Skeletal muscle satellite cell (primary cell): ENCODE measurements around the gene OR2AG1.

Experiments
- H3K27me3 ChIP-seq: 2 replicates; pipeline ENCODE4 v1.7.0; 2013; ENCODE audit warnings: low read length; ENCODE audit not compliant: control insufficient read depth, insufficient read depth
- H3K36me3 ChIP-seq: 2 replicates; pipeline ENCODE4 v1.7.0; 2013; ENCODE audit warnings: mild to moderate bottlenecking, control low read depth, low read length; ENCODE audit not compliant: insufficient read depth
- H3K4me1 ChIP-seq: 2 replicates; pipeline ENCODE4 v1.7.0; 2013; ENCODE audit warnings: low read length; ENCODE audit not compliant: control insufficient read depth, insufficient read depth
- H3K4me2 ChIP-seq: 2 replicates; pipeline ENCODE4 v1.7.0; 2013; ENCODE audit warnings: mild to moderate bottlenecking, low read length
- H3K4me3 ChIP-seq: 2 replicates; pipeline ENCODE4 v1.7.0; 2013; ENCODE audit warnings: low read length
- H3K9ac ChIP-seq: 2 replicates; pipeline ENCODE4 v1.7.0; 2013; ENCODE audit warnings: mild to moderate bottlenecking, low read depth, low read length, moderate library complexity
- H3K9me3 ChIP-seq: replicated peaks from 2 replicates; pipeline ENCODE4 v1.7.0; 2013; ENCODE audit warnings: mild to moderate bottlenecking, control low read depth, low read length

The OR2AG1 gene

GRCh38 chr11:6746626-6747025 lies 36.2 kb upstream of the OR2AG1 start:
- H3K27me3 ChIP-seq, result peaks cover 33% of the 10 kb centered on the region
- H3K9ac ChIP-seq, result no peak overlapping the region
- H3K9me3 ChIP-seq, result no peaks in the 10 kb centered on the region
- H3K4me1 ChIP-seq, result no peaks in the 10 kb centered on the region
- no peaks in the 10 kb centered on the region for H3K36me3 ChIP-seq
- no peak overlapping the region for H3K4me2 ChIP-seq
- no peak overlapping the region for H3K4me3 ChIP-seq

DNA sequence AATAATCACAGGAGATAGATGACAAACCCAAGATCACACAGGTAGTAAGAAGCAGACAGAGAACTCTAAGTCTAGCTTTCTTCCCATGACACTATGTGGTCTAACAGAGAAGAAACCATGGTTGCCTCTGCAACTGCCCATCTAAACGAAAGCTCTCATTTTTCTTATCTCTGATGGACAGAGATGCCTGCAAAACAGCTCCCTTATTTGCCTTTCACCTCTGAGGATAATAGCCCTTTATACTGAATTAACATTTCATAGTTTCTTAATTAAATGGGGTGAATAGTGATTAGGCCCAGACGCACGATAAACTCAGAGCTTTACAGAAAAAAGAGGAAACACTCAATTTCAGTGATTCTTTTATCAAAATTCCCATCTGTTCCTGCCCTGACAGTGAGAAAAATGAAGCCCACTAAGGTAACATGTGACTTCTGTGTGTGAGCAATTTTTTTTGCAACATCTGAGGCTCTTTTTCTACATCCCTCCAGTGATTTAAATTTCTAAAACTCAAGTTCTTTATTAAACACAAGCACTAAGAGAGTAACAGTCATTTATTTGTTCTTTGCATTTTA lies 35.6 kb upstream of the OR2AG1 start:
- Histone ChIP-seq H3K36me3 (no peaks in the 10 kb centered on the region), H3K27me3 (peaks cover 29% of the 10 kb centered on the region), H3K4me1 (no peaks in the 10 kb centered on the region), H3K9me3 (no peaks in the 10 kb centered on the region), H3K4me2 (no peak overlapping the region), H3K9ac (no peak overlapping the region), H3K4me3 (no peak overlapping the region)

DNA sequence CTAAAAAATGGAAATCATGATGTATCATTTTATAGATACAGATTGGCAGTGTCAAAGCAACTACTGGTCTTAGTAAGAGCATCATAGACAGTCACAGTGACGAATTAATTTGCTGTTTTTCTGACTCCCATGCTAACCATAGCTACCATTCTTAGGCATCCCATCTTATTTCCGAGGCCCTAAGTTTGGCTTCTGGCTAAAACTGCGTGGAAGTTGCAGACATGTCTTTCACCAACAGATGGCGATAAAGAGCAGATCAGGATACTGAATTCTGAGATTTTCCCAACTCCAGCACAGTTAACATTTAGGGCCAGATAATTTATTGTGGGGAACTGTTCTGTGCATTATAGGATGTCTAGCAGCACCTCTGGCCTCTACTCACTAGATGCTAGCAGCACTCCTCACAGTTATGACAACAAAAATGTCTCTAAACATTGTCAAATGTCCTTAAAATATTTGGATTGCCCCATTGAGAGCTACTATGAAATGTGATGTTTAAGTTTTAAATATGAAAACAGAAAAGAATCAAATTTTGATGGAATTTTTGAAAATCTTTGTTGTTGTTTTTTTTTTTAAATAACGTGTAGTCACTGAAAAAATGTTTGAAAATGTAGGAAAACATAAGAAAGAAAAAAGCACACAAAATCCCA lies 27.4 kb upstream of the OR2AG1 start:
- no peak overlapping the region for H3K9ac ChIP-seq
- no peak overlapping the region for H3K4me3 ChIP-seq
- H3K9me3 ChIP-seq, result no peaks in the 10 kb centered on the region
- no peak overlapping the region for H3K4me2 ChIP-seq
- H3K4me1 ChIP-seq, result no peaks in the 10 kb centered on the region
- H3K36me3 ChIP-seq, result no peaks in the 10 kb centered on the region
- no peaks in the 10 kb centered on the region for H3K27me3 ChIP-seq

GRCh38 chr11:6755953-6756347 lies 26.9 kb upstream of the OR2AG1 start:
- H3K36me3 ChIP-seq, result no peaks in the 10 kb centered on the region
- H3K4me3 ChIP-seq, result no peak overlapping the region
- no peaks in the 10 kb centered on the region for H3K27me3 ChIP-seq
- no peak overlapping the region for H3K9ac ChIP-seq
- H3K4me2 ChIP-seq, result no peak overlapping the region
- no peaks in the 10 kb centered on the region for H3K9me3 ChIP-seq
- no peaks in the 10 kb centered on the region for H3K4me1 ChIP-seq

- H3K9me3 ChIP-seq, result no peaks in the 10 kb centered on the region
- H3K4me1 ChIP-seq, result no peaks in the 10 kb centered on the region
- no peak overlapping the region for H3K4me2 ChIP-seq
These were observed 25.4 kb upstream of the OR2AG1 start for GRCh38 chr11:6757373-6757967.

GRCh38 chr11:6771926-6772893 lies 10.6 kb upstream of the OR2AG1 start, which contains the start of gene OR2AG2:
TSS of gene OR2AG2 (minus strand) at chr11:6771976. CDS start at chr11:6768957, 3,019 bp downstream.
- no peak within 1 kb of the TSS for H3K4me2 ChIP-seq
- H3K9ac ChIP-seq, result no peak within 1 kb of the TSS
- H3K27me3 ChIP-seq, result peaks cover 5% of the 10 kb centered on the region
- no peaks in the 10 kb centered on the region for H3K36me3 ChIP-seq
- no peaks in the 10 kb centered on the region for H3K4me1 ChIP-seq
- no peak within 1 kb of the TSS for H3K4me3 ChIP-seq
- H3K9me3 ChIP-seq, result no peaks in the 10 kb centered on the region

More at GRCh38 chr11:6757373-6757967, 25.4 kb upstream of the OR2AG1 start:
- no peak overlapping the region for H3K4me3 ChIP-seq
- no peaks in the 10 kb centered on the region for H3K36me3 ChIP-seq
- no peak overlapping the region for H3K9ac ChIP-seq
- H3K27me3 ChIP-seq, result no peaks in the 10 kb centered on the region

GRCh38 chr11:6778518-6778917 lies 4.3 kb upstream of the OR2AG1 start:
- Histone ChIP-seq H3K9ac (no peak overlapping the region), H3K36me3 (no peaks in the 10 kb centered on the region), H3K9me3 (no peaks in the 10 kb centered on the region), H3K4me1 (no peaks in the 10 kb centered on the region), H3K4me3 (no peak overlapping the region), H3K4me2 (no peak overlapping the region), H3K27me3 (peaks cover 9% of the 10 kb centered on the region)

GRCh38 chr11:6780829-6781228 lies 2.0 kb upstream of the OR2AG1 start:
- Histone ChIP-seq H3K4me2 (no peak overlapping the region), H3K4me3 (no peak overlapping the region), H3K9me3 (no peaks in the 10 kb centered on the region), H3K27me3 (peaks cover 10% of the 10 kb centered on the region), H3K4me1 (no peaks in the 10 kb centered on the region), H3K9ac (no peak overlapping the region), H3K36me3 (no peaks in the 10 kb centered on the region)

DNA sequence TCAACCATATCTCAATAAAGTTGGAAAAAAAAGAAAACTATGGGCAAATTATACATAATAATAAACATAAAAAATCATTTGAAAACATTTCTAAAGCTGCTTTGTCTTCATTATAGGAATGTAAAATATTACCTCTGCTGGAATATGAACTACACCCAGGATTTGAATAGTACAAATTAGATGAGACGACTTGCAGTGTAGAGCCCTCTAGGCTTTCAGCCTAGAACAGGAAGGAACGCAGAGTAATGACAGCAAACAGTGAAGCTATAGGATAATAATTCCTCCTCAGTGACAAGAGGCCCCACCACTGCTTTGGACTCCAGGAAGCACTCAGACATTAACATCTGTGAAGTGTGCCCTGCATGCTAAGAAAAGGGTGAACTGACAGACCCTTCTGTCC lies 7.7 kb downstream of the OR2AG1 start:
- Histone ChIP-seq H3K4me3 (no peak overlapping the region), H3K36me3 (no peaks in the 10 kb centered on the region), H3K9ac (no peak overlapping the region), H3K9me3 (no peaks in the 10 kb centered on the region), H3K4me2 (no peak overlapping the region), H3K4me1 (no peaks in the 10 kb centered on the region), H3K27me3 (no peaks in the 10 kb centered on the region)

DNA sequence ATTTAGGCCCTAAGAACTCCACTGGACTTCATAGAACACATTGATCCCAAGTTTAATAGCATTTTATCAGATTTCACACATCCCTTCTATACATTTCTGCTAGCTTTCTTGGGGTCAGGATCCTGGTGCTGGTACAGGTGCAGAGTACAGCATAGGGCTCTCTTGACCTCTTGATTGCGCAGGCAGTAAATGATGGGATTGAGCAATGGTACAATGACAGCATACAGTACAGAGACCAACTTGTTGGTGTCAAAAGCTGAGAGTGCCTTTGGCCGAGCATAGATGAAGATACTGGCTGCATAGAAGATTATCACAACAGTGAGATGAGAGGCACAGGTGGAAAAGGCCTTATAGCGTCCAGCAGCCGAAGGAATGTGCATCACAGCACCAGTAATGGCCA lies 11.8 kb downstream of the OR2AG1 start:
- no peaks in the 10 kb centered on the region for H3K9me3 ChIP-seq
- H3K4me1 ChIP-seq, result no peaks in the 10 kb centered on the region
- H3K27me3 ChIP-seq, result no peaks in the 10 kb centered on the region
- no peaks in the 10 kb centered on the region for H3K36me3 ChIP-seq
- H3K4me2 ChIP-seq, result no peak overlapping the region
- H3K4me3 ChIP-seq, result no peak overlapping the region
- H3K9ac ChIP-seq, result no peak overlapping the region

DNA sequence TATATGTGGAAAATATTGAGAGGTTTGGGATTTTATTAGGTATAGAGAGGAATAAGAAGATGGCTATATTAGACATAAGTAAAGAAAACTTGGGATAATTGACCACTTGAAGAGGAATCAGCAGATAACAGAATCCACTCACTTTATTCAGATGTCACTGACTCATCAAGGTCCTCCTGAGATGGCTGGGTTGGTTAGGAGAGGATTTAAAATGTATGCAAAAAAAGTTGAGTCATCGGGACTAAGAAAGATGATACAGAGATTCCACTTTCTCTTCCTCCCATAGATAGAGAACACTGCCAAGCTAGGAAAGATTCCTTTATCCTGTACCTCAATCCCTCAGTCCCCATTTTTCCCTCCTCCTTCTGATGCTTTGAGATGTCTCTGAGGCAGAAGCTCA lies 16.6 kb downstream of the OR2AG1 start, which contains the start of gene OR6A2:
Gene OR6A2 (minus strand): TSS at position 288 of the 400 bp plus-strand sequence. CDS start 3,981 bp downstream, outside the sequence.
- H3K9me3 ChIP-seq, result no peaks in the 10 kb centered on the region
- no peak within 1 kb of the TSS for H3K4me2 ChIP-seq
- no peaks in the 10 kb centered on the region for H3K36me3 ChIP-seq
- H3K27me3 ChIP-seq, result no peaks in the 10 kb centered on the region
- no peak within 1 kb of the TSS for H3K9ac ChIP-seq
- H3K4me1 ChIP-seq, result no peaks in the 10 kb centered on the region
- no peak within 1 kb of the TSS for H3K4me3 ChIP-seq
